ENCODE data around the gene GBP1.

DNA sequence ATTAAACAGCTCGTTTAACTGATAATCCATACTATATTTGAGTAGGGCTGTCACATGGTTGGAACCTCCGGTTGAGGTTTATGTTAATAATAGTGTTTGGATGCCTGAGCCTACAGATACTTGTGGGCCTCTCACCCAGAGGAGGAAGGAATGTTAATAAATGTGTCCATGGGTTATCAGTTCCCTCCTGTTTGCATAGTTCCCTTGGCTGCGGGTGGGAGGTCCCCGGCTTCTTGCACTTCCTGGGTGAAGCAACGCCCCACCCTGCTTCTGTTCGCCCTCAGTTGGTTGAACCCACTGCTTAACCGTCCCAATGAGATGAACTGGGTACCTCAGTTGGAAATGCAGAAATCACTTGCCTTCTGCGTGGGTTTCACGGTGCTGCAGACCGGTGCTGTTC lies 23.6 kb upstream of the GBP1 start:
- TF ChIP-seq, protein P1, sequence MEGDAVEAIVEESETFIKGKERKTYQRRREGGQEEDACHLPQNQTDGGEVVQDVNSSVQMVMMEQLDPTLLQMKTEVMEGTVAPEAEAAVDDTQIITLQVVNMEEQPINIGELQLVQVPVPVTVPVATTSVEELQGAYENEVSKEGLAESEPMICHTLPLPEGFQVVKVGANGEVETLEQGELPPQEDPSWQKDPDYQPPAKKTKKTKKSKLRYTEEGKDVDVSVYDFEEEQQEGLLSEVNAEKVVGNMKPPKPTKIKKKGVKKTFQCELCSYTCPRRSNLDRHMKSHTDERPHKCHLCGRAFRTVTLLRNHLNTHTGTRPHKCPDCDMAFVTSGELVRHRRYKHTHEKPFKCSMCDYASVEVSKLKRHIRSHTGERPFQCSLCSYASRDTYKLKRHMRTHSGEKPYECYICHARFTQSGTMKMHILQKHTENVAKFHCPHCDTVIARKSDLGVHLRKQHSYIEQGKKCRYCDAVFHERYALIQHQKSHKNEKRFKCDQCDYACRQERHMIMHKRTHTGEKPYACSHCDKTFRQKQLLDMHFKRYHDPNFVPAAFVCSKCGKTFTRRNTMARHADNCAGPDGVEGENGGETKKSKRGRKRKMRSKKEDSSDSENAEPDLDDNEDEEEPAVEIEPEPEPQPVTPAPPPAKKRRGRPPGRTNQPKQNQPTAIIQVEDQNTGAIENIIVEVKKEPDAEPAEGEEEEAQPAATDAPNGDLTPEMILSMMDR (IDR thresholded peaks at IDR 0.05), result no peak
- no peak for TF ChIP-seq POLR2AphosphoS5 (IDR thresholded peaks at IDR 0.05)
